Measurements from ENCODE around the gene NRXN2. TPM values are rescaled to one million over a fixed set of nuclear protein-coding genes. Genes with fewer than 3 reads are reported as not detected.

The NRXN2 gene
- total and polyA plus RNA-seq, 2 of the 13 experiments (the other 11 are each of a cell fraction or from before 2014, with no cell fraction given), result not detected

GRCh38 chr11:64688534-64688982 lies 34.4 kb downstream of the NRXN2 start (continued):
- TF ChIP-seq PATZ1 (CRISPR knock-in tag; IDR thresholded peaks at IDR 0.05) (peak; percentile 31; the same call in 1 of the 2 replicates), EZH2 (conservative IDR thresholded peaks at IDR 0.05; ENCODE audit: low read depth, low read length) (0 out of 2 replicates have a peak, but pooled peaks have one; percentile 5), ZNF256 (CRISPR knock-in tag; conservative IDR thresholded peaks at IDR 0.05) (no peak), GABPB1 (CRISPR knock-in tag; IDR thresholded peaks at IDR 0.05) (peak; percentile 75), TBL1XR1 (IDR thresholded peaks at IDR 0.05; ENCODE audit: borderline replicate concordance, low read length, partially characterized antibody) (no peak), ARID4A (CRISPR knock-in tag; IDR thresholded peaks at IDR 0.05; ENCODE audit: borderline replicate concordance) (peak; percentile 23; the same call in 1 of the 2 replicates), SP1 (IDR thresholded peaks at IDR 0.05) (no peak), SP1 (CRISPR knock-in tag; IDR thresholded peaks at IDR 0.05) (peak; percentile 67), TOE1 (CRISPR knock-in tag; IDR thresholded peaks at IDR 0.05) (no peak), ZBTB7B (CRISPR knock-in tag; IDR thresholded peaks at IDR 0.05) (peak; percentile 65), SP5 (CRISPR knock-in tag; IDR thresholded peaks at IDR 0.05; ENCODE audit: borderline replicate concordance, low read depth) (no peak), CHCHD3 (CRISPR knock-in tag; IDR thresholded peaks at IDR 0.05) (no peak), JUND (CRISPR knock-in tag; IDR thresholded peaks at IDR 0.05) (peak; percentile 38; the same call in 1 of the 2 replicates), ZNF451 (CRISPR knock-in tag; IDR thresholded peaks at IDR 0.05) (0 out of 2 replicates have a peak, but pooled peaks have one; percentile 40), ZNF235 (CRISPR knock-in tag; IDR thresholded peaks at IDR 0.05; ENCODE audit: borderline replicate concordance) (0 out of 2 replicates have a peak, but pooled peaks have one; percentile 64), HMGXB4 (CRISPR knock-in tag; IDR thresholded peaks at IDR 0.05; ENCODE audit: borderline replicate concordance in 1 of 2, low read depth in 1 of 2) (peak; percentile 28 to 81; a peak in 1 of 4 replicates)
